HEK293 (cell line): ENCODE data around the gene LNPEP.

Source experiments
- CTCF ChIP-seq: fragments of 450-650 bp; formaldehyde crosslinking; IDR thresholded peaks from 2 replicates; pipeline ENCODE4 v1.5.1; 2016; ENCODE audit warnings: missing biosample characterization, missing genetic modification characterization
- OVOL3 ChIP-seq: fragments of 450-650 bp; formaldehyde crosslinking; IDR thresholded peaks from 2 replicates; pipeline ENCODE4 v1.5.1; 2016; ENCODE audit warnings: missing biosample characterization, missing genetic modification characterization
- REST ChIP-seq: fragments of 450-650 bp; formaldehyde crosslinking; IDR thresholded peaks from 2 replicates; pipeline ENCODE4 v1.5.1; 2016; ENCODE audit warnings: missing biosample characterization, missing genetic modification characterization
- ZBTB17 ChIP-seq: fragments of 450-650 bp; formaldehyde crosslinking; IDR thresholded peaks from 2 replicates; pipeline ENCODE4 v1.5.1; 2016; ENCODE audit warnings: missing biosample characterization, missing genetic modification characterization
- ZBTB7A ChIP-seq: fragments of 450-650 bp; formaldehyde crosslinking; IDR thresholded peaks from 2 replicates; pipeline ENCODE4 v1.5.1; 2016; ENCODE audit warnings: low read depth, missing biosample characterization, missing genetic modification characterization
- ZEB2 ChIP-seq: fragments of 450-650 bp; formaldehyde crosslinking; IDR thresholded peaks from 2 replicates; pipeline ENCODE4 v1.5.1; 2016; ENCODE audit warnings: missing biosample characterization, missing genetic modification characterization
- ZNF121 ChIP-seq: fragments of 450-650 bp; formaldehyde crosslinking; IDR thresholded peaks from 2 replicates; pipeline ENCODE4 v1.5.1; 2016; ENCODE audit warnings: missing biosample characterization, missing genetic modification characterization
- ZNF214 ChIP-seq: fragments of 450-650 bp; formaldehyde crosslinking; IDR thresholded peaks from 2 replicates; pipeline ENCODE4 v1.5.1; 2017; ENCODE audit warnings: missing biosample characterization, mild to moderate bottlenecking, missing genetic modification characterization, borderline replicate concordance
- ZNF248 ChIP-seq: fragments of 450-650 bp; formaldehyde crosslinking; IDR thresholded peaks from 2 replicates; pipeline ENCODE4 v1.5.1; 2017; ENCODE audit warnings: missing biosample characterization, missing genetic modification characterization
- ZNF48 ChIP-seq: fragments of 450-650 bp; formaldehyde crosslinking; IDR thresholded peaks from 2 replicates; pipeline ENCODE4 v1.5.1; 2016; ENCODE audit warnings: missing biosample characterization, missing genetic modification characterization
- ZNF571 ChIP-seq: fragments of 450-650 bp; formaldehyde crosslinking; IDR thresholded peaks from 2 replicates; pipeline ENCODE4 v1.5.0; 2017; ENCODE audit warnings: missing biosample characterization, missing genetic modification characterization
- ZNF585B ChIP-seq: fragments of 450-650 bp; formaldehyde crosslinking; IDR thresholded peaks from 2 replicates; pipeline ENCODE4 v1.5.1; 2016; ENCODE audit warnings: missing biosample characterization, missing genetic modification characterization
- TF ChIP-seq, protein P1 (sequence below): fragments of 450-650 bp; formaldehyde crosslinking; IDR thresholded peaks from 2 replicates; pipeline ENCODE4 v1.5.1; 2016; ENCODE audit warnings: missing biosample characterization, missing genetic modification characterization
- TF ChIP-seq, protein P2 (sequence below): fragments of 450-650 bp; formaldehyde crosslinking; IDR thresholded peaks from 2 replicates; pipeline ENCODE4 v1.5.1; 2016; ENCODE audit warnings: missing biosample characterization, missing genetic modification characterization

DNA sequence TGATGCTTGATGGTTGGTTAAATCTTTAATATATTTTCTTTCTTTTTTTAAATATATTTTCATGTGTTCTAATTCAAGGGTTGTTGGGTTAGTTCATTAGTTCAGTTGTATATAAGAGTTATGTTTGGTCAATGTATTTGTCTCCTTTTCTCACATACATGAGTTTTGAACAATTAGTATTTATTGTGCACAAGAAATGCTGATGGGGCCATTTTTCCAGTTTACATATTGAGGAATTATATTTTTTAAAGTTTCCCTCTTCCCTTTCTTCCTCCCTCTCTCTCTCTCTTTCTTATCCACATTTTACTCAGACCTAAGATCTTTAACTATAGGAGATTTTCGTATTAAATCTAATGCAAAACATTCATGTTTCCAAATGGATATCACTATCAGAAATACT, 74.0 kb downstream of the LNPEP start:
- TF ChIP-seq, protein P1, sequence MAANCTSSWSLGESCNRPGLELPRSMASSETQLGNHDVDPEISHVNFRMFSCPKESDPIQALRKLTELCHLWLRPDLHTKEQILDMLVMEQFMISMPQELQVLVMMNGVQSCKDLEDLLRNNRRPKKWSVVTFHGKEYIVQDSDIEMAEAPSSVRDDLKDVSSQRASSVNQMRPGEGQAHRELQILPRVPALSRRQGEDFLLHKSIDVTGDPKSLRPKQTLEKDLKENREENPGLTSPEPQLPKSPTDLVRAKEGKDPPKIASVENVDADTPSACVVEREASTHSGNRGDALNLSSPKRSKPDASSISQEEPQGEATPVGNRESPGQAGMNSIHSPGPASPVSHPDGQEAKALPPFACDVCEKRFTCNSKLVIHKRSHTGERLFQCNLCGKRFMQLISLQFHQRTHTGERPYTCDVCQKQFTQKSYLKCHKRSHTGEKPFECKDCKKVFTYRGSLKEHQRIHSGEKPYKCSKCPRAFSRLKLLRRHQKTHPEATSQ (tag by site-specific recombination): no peak
- TF ChIP-seq ZEB2 (tag by site-specific recombination): no peak
- TF ChIP-seq OVOL3 (tag by site-specific recombination): no peak
- TF ChIP-seq ZNF121 (tag by site-specific recombination): no peak
- no peak for TF ChIP-seq ZNF214 (tag by site-specific recombination)
- no peak for TF ChIP-seq CTCF (tag by site-specific recombination)
- TF ChIP-seq ZNF48 (tag by site-specific recombination): no peak
- TF ChIP-seq, protein P2, sequence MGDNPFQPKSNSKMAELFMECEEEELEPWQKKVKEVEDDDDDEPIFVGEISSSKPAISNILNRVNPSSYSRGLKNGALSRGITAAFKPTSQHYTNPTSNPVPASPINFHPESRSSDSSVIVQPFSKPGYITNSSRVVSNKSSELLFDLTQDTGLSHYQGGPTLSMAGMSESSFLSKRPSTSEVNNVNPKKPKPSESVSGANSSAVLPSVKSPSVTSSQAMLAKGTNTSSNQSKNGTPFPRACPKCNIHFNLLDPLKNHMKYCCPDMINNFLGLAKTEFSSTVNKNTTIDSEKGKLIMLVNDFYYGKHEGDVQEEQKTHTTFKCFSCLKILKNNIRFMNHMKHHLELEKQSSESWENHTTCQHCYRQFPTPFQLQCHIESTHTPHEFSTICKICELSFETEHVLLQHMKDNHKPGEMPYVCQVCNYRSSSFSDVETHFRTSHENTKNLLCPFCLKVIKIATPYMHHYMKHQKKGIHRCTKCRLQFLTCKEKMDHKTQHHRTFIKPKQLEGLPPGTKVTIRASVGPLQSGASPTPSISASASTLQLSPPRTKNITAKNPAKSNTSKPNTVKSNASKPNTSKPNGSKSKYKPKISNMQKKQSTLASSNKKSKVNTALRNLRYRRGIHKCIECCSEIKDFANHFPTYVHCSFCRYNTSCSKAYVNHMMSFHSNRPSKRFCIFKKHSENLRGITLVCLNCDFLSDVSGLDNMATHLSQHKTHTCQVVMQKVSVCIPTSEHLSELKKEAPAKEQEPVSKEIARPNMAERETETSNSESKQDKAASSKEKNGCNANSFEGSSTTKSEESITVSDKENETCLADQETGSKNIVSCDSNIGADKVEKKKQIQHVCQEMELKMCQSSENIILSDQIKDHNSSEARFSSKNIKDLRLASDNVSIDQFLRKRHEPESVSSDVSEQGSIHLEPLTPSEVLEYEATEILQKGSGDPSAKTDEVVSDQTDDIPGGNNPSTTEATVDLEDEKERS: no peak
- no peak for TF ChIP-seq ZNF248
- no peak for TF ChIP-seq ZBTB17 (tag by site-specific recombination)
- TF ChIP-seq ZBTB7A (tag by site-specific recombination): no peak
- TF ChIP-seq REST (tag by site-specific recombination): no peak
- TF ChIP-seq ZNF585B (tag by site-specific recombination): no peak
- TF ChIP-seq ZNF571: no peak
